Measurements from ENCODE around the gene ITGB4. TPM values are rescaled to one million over a fixed set of nuclear protein-coding genes. Genes with fewer than 3 reads are reported as not detected.

The ITGB4 gene
- total RNA-seq, 1 donor from 2014 or later = 82.2 TPM

DNA sequence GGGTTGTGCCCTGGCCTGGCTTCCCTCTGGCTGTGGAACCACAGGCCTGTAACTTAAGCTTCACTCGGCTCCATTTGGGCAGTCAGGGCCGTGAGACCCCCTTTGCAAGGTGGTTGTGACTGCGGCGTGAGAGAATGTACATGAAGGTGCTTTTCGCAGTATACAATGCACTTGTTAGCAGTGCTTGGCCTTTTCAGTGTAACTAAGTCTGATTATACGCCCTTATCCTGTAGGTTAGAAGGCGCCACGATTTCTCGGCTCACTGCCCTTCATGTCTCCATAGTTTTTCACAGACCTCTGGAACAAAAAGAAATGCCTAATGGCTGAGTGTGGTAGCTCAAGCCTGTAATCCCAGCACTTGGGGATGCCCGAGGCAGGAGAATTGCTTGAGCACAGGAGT is 40.8 kb upstream of the ITGB4 start:
- Histone ChIP-seq H3K27ac (peak overlapping the region; percentile 59), H3K36me3 (peaks cover 35% of the 10 kb centered on the region), H3K27me3 (no peaks in the 10 kb centered on the region), H3K4me1 (peaks cover 28% of the 10 kb centered on the region), H3K9me3 (no peaks in the 10 kb centered on the region), H3K4me3 (no peak overlapping the region)
- ATAC-seq (no peak), DNase-seq (no peak)
- intact Hi-C loops (cut with DNase I) = no loop called here
- TF ChIP-seq, protein P1, sequence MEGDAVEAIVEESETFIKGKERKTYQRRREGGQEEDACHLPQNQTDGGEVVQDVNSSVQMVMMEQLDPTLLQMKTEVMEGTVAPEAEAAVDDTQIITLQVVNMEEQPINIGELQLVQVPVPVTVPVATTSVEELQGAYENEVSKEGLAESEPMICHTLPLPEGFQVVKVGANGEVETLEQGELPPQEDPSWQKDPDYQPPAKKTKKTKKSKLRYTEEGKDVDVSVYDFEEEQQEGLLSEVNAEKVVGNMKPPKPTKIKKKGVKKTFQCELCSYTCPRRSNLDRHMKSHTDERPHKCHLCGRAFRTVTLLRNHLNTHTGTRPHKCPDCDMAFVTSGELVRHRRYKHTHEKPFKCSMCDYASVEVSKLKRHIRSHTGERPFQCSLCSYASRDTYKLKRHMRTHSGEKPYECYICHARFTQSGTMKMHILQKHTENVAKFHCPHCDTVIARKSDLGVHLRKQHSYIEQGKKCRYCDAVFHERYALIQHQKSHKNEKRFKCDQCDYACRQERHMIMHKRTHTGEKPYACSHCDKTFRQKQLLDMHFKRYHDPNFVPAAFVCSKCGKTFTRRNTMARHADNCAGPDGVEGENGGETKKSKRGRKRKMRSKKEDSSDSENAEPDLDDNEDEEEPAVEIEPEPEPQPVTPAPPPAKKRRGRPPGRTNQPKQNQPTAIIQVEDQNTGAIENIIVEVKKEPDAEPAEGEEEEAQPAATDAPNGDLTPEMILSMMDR (IDR thresholded peaks at IDR 0.05) = no peak

DNA sequence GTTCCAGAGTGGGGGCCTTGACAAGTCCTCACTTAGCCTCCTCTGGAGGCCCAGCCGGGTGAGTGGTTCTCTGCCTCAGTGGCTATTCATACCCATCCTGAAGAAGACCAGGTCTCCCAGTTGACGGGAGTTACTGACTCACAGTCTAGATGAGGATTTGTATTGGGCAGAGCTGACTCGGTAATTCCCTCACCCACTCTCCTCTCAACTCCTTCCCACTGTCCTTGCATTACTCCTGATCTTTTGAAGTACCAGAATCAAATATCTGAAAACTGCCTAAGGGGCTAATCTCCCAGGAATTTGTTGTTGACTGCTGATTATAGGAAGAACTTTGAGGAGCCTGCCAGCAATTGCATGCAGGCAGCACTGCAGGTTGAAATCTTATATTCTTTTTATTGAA is 40.0 kb upstream of the ITGB4 start:
- TF ChIP-seq, protein P1 (IDR thresholded peaks at IDR 0.05) = no peak
- no peak overlapping the region for H3K4me3 ChIP-seq
- intact Hi-C loops (cut with DNase I) = no loop called here
- H3K27ac ChIP-seq = peak overlapping the region; percentile 59
- no peaks in the 10 kb centered on the region for H3K27me3 ChIP-seq
- DNase-seq (no peak), ATAC-seq (no peak)
- peaks cover 27% of the 10 kb centered on the region for H3K36me3 ChIP-seq
- H3K4me1 ChIP-seq = peaks cover 35% of the 10 kb centered on the region
- no peaks in the 10 kb centered on the region for H3K9me3 ChIP-seq

DNA sequence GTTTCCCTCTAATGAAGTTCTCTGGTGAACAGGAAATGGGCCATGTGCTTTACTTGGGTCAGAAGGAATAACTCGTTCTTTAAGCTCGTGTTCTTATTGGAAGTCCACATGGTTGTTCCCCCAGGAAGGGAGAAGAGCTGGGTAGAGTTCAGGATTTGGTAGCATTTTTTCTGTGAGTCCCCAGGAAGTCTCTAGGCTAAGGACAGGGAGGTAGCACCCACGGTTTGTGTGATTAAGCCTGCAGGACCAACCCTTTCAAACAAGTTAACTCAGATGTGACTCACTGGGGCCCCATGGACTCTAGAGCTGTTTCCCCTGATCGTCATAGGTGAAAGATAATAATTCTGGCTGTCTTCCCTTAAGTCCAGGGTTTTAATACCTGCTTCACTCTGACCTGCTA is 37.7 kb upstream of the ITGB4 start:
- no peak for DNase-seq
- H3K27ac ChIP-seq = no peak overlapping the region

DNA sequence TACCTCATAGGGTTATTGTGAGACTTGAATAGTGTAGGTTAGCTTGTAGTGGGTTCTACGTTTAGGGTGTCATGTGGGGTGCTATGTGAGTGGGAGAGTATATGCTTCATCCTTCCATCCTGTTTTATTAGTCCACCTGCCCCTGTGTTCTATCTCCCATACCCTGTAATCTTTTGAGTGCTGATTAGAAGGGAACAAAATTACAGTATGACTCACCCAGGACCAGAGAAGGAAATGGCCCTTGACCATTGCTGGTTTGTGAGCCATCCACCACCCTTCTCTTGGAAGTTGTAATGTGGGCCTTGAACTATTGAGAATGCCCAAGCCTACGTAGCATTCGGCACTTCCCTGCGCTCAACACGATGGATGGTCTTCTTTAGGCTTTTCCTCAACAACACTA is 37.0 kb upstream of the ITGB4 start:
- Histone ChIP-seq H3K27ac (peak overlapping the region; percentile 63), H3K9me3 (no peaks in the 10 kb centered on the region), H3K36me3 (peaks cover 12% of the 10 kb centered on the region), H3K4me3 (no peak overlapping the region), H3K27me3 (no peaks in the 10 kb centered on the region), H3K4me1 (peaks cover 56% of the 10 kb centered on the region)
- ATAC-seq (no peak), DNase-seq (no peak)
- intact Hi-C loops (cut with DNase I) = no loop called here
- TF ChIP-seq, protein P1 (IDR thresholded peaks at IDR 0.05) = no peak

More for the DNA sequence above, 37.7 kb upstream of the ITGB4 start:
- intact Hi-C loops (cut with DNase I) = no loop called here
- Histone ChIP-seq H3K4me1 (peaks cover 55% of the 10 kb centered on the region), H3K4me3 (no peak overlapping the region), H3K27me3 (no peaks in the 10 kb centered on the region), H3K36me3 (peaks cover 18% of the 10 kb centered on the region), H3K9me3 (no peaks in the 10 kb centered on the region)
- TF ChIP-seq, protein P1 (IDR thresholded peaks at IDR 0.05) = no peak
- ATAC-seq = no peak

DNA sequence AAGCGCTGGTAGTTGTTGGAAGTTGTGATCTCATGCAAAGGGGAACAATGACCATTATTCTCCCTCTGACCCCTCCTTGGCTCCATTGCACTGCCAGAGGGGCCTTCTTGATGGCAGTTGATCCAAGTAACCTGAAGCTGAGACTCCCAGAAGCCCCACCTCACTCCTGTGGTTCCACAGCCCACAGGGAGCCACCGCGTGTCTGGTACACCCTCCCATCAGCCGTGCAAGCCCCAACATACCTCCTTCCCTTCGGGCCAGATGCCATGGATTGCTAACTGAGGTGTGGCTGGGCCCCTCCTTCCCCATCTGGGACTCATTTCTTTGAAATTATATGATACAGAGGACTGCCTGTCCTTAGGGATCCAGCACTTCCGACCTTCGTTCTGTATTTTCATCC is 36.3 kb upstream of the ITGB4 start:
- Histone ChIP-seq H3K4me1 (peaks cover 57% of the 10 kb centered on the region), H3K27me3 (no peaks in the 10 kb centered on the region), H3K4me3 (no peak overlapping the region), H3K9me3 (no peaks in the 10 kb centered on the region), H3K36me3 (peaks cover 12% of the 10 kb centered on the region), H3K27ac (peak overlapping the region; percentile 63)
- TF ChIP-seq, protein P1 (IDR thresholded peaks at IDR 0.05) = no peak
- ATAC-seq (peak; percentile 79), DNase-seq (no peak)
- intact Hi-C loops (cut with DNase I) = no loop called here

DNA sequence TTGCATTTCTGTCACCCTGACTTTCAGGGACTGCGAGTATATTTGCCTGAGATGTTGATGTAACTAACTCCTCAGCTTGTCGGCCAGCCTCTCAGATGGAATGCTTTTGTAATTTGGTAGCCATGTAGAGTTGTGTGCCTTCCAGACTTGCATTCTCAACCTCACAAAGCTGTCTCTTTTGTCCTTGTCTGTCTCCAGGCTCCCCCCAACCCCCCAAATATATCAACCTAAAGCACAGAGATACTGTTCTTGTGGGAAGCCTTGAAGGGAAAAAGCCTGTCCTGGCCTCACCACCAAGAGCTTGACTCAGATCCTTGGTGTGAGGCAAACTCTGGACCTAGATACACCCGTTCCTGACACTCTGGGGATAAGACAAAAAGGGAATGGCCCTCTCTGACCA is 35.8 kb upstream of the ITGB4 start:
- TF ChIP-seq, protein P1 (IDR thresholded peaks at IDR 0.05) = no peak
- DNase-seq (no peak), ATAC-seq (no peak)
- Histone ChIP-seq H3K27me3 (no peaks in the 10 kb centered on the region), H3K4me1 (peaks cover 59% of the 10 kb centered on the region), H3K9me3 (no peaks in the 10 kb centered on the region), H3K27ac (peak overlapping the region; percentile 63), H3K4me3 (no peak overlapping the region), H3K36me3 (peaks cover 12% of the 10 kb centered on the region)
- intact Hi-C loops (cut with DNase I) = no loop called here
